ENCODE results near the gene PRSS1.

GRCh38 chr7:142771353-142771723 is 22.1 kb downstream of the PRSS1 start:
- TF ChIP-seq CTCF (IDR thresholded peaks at IDR 0.05) (no peak), POLR2A (IDR thresholded peaks at IDR 0.05) (no peak), POLR2AphosphoS5 (IDR thresholded peaks at IDR 0.05) (no peak)

All from upper lobe of left lung (tissue), 4 donors.